GM20431 (cell line): ENCODE measurements around the gene CTCF.

Source experiments
- in situ Hi-C: fragments of 300-500 bp; cut with MseI, MboI; formaldehyde crosslinking; loops from one replicate; pipeline ENCODE4 v1.15.0; 2020; ENCODE audit warnings: low sequenced_read_pairs; ENCODE audit not compliant: unreplicated experiment

CTCF gene

DNA sequence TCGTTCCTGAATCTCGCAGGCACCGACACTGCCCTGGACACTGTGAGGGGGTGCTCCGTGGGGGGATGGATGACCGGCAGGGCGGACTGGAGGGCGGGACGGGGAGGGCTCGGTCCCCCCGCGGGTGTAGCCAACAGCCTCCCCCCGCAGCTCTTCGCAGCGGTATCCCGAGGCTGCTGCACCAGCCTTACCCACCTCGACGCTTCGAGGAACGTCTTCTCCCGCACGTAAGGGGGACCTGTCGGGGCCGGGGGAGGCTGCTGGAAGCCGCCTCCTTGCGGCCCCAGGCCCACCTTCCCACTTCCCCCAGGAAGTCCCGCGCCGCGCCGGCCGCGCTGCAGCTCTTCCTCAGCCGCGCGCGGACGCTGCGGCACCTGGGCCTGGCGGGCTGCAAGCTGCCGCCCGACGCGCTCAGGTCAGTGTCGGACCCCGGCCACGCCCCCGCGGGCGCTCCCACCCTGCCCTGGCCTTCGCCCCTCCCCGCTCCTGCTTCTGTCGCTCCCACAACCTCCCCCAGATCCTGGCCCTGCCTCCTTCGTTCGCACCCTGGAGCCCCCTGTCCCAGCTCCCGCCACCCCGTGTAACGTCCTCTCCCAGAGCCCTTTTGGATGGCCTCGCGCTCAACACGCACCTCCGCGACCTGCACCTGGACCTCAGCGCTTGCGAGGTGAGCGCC is 85.9 kb downstream of the CTCF start:
- in situ Hi-C loops = no loop called here

DNA sequence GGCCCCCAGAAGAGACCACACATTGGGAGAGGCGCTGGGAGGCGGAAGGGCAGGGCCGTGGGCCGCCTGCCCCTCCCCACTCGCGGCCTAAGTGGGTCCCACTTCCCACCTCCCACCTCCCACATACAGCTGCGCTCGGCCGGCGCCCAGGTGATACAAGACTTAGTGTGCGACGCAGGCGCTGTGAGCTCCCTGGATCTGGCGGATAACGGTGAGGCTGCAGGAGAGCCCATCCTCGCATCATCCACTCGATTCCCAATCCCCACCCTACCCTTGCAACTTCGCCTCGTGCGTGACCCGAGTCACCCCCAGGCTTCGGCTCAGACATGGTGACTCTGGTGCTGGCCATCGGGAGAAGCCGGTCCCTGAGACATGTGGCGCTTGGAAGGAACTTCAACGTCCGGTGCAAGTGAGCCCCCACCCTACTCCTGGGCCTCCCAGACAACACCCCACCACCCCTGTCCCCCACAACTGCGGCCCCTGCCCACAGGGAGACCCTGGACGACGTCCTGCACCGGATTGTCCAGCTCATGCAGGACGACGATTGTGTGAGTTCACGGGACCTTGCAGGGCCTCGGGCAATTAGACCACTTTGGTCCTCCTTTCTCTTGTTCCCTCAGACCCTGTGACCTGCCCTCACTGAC is 86.6 kb downstream of the CTCF start:
- in situ Hi-C loops = no loop called here

DNA sequence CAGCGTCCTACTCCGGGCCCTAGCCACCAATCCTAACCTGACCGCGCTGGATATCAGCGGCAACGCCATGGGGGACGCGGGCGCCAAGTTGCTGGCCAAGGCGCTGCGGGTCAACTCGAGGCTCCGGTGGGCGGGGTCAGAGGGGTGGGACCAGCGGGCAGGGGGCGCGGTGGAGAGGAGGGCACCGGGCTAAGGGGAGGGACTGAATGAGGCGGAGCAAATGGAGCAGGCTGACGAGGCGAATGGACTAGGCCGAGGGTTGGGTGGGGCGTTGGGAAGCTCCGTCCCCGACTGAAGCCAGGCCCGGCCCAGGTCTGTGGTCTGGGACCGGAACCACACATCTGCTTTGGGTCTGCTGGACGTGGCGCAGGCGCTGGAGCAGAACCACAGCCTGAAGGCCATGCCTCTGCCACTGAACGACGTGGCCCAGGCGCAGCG is 87.2 kb downstream of the CTCF start:
- in situ Hi-C loops = no loop called here

DNA sequence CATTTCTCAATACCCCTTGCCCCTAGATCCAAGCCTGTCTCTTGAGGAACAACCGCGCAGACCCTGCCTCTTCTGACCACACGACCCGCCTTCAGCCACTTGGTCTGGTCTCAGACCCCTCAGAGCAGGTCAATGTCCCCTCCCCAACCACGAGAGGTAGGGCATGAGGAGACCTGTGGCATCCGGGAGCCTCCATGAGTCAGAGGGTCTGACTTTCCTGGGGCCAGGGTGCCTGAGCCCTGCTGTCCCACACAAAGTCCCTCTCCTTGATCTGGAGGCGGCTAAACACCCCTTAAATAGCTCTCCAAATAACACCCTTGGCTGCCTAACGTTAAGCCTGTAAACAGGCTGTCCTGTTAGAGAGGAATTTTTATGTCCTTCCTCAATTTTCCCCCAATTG is 87.7 kb downstream of the CTCF start:
- in situ Hi-C loops = loop anchor here (10.0 kb wide), 1 partner anchor 105 kb away; no protein-coding TSS in a partner anchor

DNA sequence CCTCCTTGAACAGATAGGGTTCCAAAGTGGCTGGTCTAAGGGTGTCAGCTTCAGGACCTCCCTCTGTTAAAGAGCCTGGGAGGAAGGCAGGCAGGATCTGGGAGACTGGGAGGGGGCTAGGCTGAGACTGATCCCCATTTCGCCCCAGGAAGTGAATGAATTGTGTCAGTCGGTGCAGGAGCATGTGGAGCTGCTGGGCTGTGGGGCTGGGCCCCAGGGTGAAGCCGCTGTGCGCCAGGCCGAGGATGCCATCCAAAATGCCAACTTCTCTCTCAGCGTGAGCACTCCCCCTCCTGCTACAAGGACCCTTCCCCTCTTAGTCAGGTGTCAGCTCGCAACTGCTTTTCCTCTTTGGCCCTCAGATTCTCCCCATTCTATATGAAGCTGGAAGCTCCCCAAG is 88.7 kb downstream of the CTCF start:
- in situ Hi-C loops = loop anchor here (10.0 kb wide), 1 partner anchor 106 kb away; no protein-coding TSS in a partner anchor

DNA sequence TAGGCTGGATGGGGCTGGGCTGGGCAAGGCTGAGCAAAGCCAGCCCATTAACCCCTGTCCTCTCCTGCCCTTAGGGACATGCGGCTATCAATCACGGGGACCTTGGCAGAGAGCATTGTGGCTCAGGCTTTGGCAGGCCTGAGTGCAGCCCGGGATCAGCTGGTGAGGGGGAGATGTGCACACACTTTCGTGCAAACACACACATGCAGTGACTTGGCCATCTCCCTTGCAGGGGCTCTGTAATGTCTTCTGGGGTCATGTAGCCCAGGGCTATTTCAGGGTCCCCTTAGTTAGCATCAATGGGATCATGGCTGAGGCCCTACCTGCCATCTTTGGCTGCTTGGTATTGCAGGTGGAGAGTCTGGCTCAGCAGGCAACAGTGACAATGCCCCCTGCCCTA is 89.5 kb downstream of the CTCF start:
- in situ Hi-C loops = loop anchor here (10.0 kb wide), 1 partner anchor 107 kb away; no protein-coding TSS in a partner anchor

DNA sequence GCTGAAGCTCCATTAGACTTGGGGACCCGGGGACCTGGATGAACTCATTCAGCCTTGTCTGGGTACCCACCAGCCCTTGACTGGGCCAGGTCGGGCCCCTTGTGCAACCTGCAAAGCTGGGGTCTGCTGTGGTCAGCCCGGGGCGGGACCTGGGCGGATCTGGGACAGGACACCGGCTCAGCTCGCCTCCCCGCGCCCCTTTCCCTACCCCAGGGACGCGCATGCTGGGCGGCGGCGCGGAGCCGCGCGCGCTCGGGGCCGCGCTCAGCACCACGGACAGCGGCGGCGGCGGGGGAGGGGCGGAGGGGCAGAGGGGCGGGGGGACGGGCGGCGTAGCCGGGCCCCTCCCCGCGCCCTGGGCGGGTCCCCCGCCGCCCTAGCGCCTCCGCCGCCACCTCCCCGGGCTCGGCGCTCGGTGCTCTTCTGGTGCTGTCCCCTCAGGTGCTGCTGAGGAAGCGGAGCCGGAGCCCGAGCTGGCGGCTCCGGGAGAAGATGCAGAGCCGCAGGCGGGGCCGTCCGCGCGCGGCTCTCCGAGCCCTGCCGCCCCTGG is 90.3 kb downstream of the CTCF start:
- in situ Hi-C loops = loop anchor here (10.0 kb wide), 1 partner anchor 108 kb away; no protein-coding TSS in a partner anchor

DNA sequence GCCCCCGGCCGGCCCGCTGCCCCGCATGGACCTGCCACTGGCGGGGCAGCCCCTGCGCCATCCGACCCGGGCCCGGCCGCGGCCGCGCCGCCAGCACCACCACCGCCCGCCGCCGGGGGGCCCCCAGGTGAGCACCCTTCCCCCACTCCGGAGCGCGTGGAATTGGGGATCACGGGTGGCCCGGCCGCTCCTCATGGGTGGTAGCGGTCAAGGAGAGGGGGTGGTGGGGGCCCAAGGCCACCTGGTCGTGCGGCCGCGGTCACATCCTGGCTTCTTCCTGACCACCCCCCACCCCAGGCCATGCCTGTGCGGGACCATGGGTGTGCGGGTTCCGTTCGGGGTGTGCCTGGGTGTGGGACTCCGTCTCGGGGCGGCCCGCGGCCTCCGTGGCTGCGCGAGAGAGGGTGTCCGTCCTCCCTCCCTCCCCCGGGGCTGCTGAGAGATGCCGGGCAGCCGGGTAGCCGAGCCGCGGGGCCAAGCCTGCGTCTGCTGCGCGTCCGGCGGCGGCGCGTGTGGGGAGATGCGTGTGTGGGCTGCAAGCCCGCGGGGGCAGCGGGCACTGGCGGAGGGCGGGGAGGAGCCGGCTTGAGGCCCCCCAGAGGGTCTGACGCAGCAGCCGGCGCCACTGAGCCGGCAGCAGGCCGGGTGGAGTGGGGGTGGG is 90.9 kb downstream of the CTCF start:
- in situ Hi-C loops = loop anchor here (10.0 kb wide), 1 partner anchor 108 kb away; no protein-coding TSS in a partner anchor

DNA sequence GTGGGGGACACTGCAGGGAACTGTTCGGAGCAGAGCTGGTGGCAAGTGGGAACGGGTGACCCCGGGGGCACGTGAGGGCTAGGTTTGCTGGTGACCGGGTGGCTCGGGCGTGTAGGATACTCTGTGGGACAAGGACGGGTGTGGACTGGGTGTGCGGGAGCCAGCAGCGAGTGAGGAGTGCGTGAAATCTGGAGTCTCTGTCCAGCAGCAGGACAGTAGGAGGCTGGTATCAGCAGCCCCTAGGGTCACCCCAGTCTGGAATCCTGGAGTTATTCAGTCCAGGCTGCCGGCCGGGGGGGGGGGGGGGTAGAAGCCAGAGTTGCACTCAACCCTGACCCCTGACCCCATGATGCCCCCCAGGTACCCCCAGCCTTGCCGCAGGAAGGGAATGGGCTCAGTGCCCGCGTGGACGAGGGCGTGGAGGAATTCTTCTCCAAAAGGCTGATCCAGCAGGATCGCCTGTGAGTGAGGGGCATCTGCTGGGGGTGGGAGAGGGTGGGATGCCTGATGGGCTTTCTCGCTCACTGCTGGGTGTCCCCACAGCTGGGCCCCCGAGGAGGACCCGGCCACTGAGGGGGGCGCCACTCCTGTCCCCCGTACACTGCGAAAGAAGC is 91.6 kb downstream of the CTCF start:
- in situ Hi-C loops = loop anchor here (10.0 kb wide), 1 partner anchor 109 kb away; no protein-coding TSS in a partner anchor

DNA sequence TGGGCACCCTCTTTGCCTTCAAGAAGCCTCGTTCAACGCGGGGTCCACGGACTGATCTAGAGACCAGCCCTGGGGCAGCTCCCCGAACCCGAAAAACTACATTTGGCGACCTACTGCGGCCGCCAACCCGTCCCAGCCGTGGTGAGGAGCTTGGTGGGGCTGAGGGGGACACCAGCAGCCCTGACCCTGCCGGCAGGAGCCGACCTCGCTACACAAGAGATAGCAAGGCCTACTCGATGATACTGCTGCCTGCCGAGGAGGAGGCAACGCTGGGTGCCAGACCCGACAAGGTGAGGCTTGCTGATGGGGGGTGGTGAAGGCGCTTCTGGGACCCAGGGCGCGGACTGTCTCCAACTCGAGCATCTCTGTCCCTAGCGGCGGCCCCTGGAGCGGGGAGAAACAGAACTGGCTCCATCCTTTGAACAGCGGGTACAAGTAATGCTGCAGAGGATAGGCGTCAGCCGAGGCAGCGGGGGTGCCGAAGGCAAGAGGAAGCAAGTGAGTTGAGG is 92.1 kb downstream of the CTCF start:
- in situ Hi-C loops = loop anchor here (10.0 kb wide), 1 partner anchor 110 kb away; no protein-coding TSS in a partner anchor

DNA sequence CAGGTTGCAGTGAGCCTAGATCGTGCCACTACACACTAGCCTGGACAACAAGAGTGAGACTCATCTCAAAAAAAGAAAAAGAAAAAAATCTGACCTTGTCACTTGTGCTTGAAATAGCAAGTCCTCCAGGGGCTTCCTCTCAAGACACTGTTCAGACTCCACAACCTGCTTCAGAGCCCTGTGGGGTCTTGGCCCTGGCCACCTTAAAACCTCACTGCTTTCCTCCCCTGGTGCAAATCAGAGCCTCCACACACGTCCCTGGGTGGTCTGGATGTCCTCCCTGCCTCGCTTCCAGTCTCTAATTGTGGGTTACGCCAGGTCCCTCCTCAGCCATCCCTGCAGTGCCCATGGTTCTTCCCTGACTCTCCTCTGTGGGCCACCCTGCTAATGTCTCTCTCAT is 93.0 kb downstream of the CTCF start:
- in situ Hi-C loops = loop anchor here (10.0 kb wide), 1 partner anchor 111 kb away; no protein-coding TSS in a partner anchor

DNA sequence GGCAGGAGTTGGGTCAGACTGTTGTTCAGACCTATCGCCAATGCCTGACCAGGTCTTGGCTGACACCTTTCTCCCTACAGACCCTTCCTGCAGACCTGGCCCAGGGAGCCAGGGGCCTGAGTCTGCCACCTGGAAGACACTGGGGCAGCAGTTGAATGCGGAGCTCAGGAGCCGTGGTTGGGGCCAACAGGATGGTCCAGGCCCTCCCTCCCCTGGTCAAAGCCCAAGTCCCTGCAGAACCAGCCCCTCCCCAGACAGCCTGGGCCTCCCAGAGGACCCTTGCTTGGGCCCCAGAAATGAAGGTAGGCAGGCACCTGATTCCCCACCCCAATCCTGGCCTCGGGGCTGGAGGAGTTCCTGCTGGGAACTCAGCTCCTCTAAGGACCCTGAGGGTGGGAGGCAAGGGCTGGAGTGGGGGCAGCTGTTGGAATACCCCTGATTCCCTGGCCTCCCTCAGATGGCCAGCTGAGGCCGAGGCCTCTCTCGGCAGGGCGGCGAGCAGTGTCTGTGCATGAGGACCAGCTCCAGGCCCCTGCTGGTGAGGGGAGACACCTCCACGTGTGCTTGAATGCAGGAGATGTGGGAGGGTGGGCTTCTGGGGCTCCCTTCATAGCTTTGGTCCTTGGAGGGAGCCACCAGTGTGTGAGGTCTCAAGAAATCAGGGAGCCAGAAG is 94.2 kb downstream of the CTCF start:
- in situ Hi-C loops = loop anchor here (10.0 kb wide), 1 partner anchor 112 kb away; no protein-coding TSS in a partner anchor

DNA sequence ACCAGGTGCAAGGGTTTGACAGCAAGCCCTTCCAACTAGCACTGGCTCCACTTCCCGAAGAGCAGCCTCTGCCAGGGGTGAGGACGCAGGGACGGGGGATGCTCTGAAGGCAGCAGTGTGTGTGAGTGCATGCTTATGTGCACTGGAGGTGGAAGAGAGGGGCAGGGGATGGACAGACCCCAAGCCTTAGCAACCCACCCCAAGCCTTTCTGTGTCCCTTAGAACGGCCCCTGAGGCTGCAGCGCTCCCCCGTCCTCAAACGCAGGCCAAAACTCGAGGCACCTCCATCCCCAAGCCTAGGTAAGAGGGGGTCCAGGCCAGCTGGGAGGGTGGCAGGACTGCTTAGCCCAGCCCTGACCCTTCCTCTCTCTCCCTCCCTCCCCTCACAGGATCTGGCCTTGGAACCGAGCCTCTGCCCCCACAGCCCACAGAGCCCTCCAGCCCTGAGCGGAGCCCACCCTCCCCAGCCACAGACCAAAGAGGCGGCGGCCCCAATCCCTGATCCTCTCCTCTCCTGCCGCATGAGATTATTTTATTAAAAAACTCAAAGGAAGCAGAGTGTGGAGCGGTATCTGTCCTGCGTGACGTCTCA is 94.8 kb downstream of the CTCF start:
- in situ Hi-C loops = loop anchor here (10.0 kb wide), 1 partner anchor 112 kb away; no protein-coding TSS in a partner anchor

DNA sequence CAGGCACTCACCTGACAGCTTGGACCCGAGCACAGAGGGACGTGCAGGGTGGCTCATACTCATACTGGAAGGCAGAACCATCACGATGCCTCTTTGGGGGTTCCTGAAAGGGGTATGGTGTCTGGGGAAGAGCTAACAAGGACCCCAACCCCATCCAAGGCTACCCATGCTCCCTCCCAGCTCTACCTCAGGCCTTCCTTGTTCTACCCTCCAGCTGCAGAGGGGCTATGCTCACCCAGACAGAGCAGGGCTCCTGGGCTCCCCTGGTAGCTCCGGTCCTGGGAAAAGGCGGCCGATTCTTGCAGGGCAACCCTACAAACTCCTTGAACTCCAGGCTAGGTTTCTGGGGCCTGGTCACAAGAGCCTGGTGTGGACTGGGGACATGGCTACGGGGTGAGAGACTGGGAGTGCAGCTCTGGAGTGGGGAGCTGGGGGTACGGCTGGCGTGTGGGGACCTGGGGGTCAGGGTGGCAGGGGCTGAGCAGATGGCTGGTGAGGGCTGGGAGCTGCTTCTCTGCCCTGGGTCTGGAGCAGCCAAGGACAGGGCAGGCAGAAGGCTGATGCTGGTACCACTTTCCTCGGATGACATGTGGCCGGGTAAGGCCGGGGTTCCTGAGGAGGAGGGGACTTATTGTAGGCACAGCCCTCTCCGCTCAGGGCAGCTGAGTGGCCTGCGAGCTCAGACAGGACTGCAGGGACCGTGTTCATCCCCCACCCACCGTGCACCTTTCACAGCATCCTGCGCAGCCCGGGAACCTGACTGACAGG is 95.6 kb downstream of the CTCF start:
- in situ Hi-C loops = loop anchor here (10.0 kb wide), 1 partner anchor 113 kb away; no protein-coding TSS in a partner anchor

DNA sequence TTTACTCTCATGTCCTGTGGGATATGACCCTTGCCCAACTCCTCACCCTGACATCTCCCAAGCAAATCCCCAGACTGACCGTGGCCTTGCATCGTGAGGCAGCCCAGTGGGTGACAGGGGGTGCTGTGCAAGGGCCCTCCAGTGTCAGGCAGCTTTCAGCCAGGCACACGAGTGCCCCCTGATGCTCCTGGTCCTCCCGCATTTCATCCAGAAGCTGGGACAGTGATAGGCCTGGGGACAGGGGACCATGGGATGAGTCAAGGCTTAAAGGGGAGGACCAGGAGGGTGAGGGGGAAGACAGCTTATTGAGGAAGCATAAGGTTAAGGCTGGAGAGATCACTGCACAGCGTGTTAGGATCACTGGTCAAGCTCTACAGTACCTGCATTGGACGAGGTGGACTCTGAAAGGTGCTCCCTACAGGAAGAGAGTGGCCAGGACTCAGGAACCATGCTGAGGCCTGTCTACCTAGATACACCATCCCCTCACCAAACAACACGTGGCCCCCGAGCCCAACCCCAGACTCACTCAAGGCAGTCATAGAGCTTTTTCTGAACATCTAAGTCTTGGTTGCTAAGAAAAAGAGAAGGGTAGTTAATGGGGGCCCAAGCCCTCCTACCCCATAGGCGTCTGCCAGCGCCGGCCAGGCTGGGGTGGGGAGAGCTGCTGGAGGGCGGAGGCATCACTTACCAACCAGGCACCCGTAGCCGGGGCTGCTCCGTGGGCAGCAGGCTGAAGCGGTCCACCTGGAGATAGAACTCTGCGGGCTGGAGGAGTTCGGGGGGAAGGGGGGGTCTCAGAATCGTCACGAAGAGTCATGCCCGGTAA is 96.7 kb downstream of the CTCF start:
- in situ Hi-C loops = loop anchor here (10.0 kb wide), 1 partner anchor 114 kb away; no protein-coding TSS in a partner anchor

DNA sequence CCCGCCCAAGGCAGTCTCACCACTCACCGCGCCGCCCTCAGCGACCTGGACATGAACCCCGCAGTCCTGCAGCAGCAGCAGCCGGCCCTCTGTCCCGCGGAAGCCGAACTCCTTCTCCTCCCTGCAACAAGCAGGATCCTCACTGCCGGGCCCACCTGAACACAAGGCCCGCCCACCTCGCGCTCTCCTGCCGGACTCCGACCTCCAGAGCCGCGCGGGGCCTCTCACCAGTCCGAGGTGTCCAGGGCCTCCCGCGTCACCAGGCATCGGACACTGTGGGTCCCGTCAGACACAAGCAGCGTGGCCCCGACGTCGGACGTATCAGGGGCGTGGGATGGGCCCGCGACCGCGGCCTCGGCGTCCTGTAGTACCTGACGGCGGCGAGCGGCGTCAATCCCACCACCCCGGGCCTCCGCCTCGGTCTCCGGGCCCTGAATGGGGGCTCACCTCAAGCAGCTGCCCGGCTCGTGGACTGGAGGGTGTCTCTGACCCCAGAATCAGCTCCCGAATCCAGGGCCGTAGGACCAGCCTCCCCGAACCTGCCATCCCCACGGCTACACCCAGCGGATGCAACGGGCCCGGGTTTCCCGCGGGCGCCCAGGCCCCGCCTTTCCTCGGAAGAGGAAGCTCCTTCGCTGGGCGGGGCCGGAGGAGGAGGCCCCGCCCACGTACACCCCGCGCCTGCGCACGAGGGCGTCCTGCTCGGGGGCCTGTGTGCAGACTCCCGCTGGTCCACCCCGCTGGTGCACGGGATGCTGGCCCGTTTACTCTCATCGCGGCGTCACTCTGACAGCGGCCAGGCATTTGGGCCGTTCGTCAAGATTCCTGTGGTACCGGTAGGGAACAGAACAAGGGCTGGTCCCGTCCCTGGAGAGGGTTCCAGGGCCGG is 97.6 kb downstream of the CTCF start, which contains the start of gene ACD:
ACD (minus strand) TSS at position 586 of the 889 bp plus-strand sequence; CDS start at position 546, 40 bp downstream.
- in situ Hi-C loops = loop anchor here (10.0 kb wide), 1 partner anchor 115 kb away; no protein-coding TSS in a partner anchor
